ENCODE measurements around the gene IL22RA1.

Gene IL22RA1

GRCh38 chr1:24101796-24102586 is 40.9 kb downstream of the IL22RA1 start:
- DNase-seq (ENCODE audit: low spot score): no peak
- no peak for TF ChIP-seq CTCF (IDR thresholded peaks at IDR 0.05; ENCODE audit: extremely low read depth, missing control alignments)

- DNase-seq (ENCODE audit: low spot score): no peak
- no peak for TF ChIP-seq CTCF (IDR thresholded peaks at IDR 0.05; ENCODE audit: extremely low read depth, missing control alignments)
Observed at GRCh38 chr1:24100945-24101737, 41.8 kb downstream of the IL22RA1 start.

- no peak for TF ChIP-seq CTCF (IDR thresholded peaks at IDR 0.05; ENCODE audit: extremely low read depth, missing control alignments)
- no peak for DNase-seq (ENCODE audit: low spot score)
Observed at GRCh38 chr1:24098943-24099638, 43.8 kb downstream of the IL22RA1 start.

- no peak for DNase-seq (ENCODE audit: low spot score)
- TF ChIP-seq CTCF (IDR thresholded peaks at IDR 0.05; ENCODE audit: extremely low read depth, missing control alignments): no peak
Observed at GRCh38 chr1:24098102-24098501, 44.8 kb downstream of the IL22RA1 start.

- DNase-seq (ENCODE audit: low spot score): no peak
Observed at GRCh38 chr1:24097663-24098062, 45.3 kb downstream of the IL22RA1 start.

GRCh38 chr1:24096739-24097103 is 46.2 kb downstream of the IL22RA1 start:
- no peak for DNase-seq (ENCODE audit: low spot score)
- TF ChIP-seq CTCF (IDR thresholded peaks at IDR 0.05; ENCODE audit: extremely low read depth, missing control alignments): no peak

More at GRCh38 chr1:24097663-24098062, 45.3 kb downstream of the IL22RA1 start:
- TF ChIP-seq CTCF (IDR thresholded peaks at IDR 0.05; ENCODE audit: extremely low read depth, missing control alignments): no peak
